Pancreas (tissue), 10 donors: ENCODE results near the gene OR51E1. TPM values are rescaled to one million over a fixed set of nuclear protein-coding genes. Genes with fewer than 3 reads are reported as not detected.

ENCODE experiments used
- ATAC-seq, 4 donors: fragments of 200-7000 bp; cut with Tn5 transposase; one replicate each; pipeline versions ENCODE4 v1.8.0 to v1.9.1; 2020; ENCODE audit warnings: mild to moderate bottlenecking in 4 of 4, moderate library complexity in 4 of 4
- DNase-seq, 6 donors: peaks; one replicate each; pipeline ENCODE4 v3.0.0-alpha.2; 2020
- FAIRE-seq: peaks from 2 replicates; lab custom pipeline; 2012; peaks lifted over from hg19 to GRCh38; lab: Jason Lieb, UNC
- H3K27ac ChIP-seq, 4 donors: fragments of 200-600 bp; sonication (generic); 1 replicate in 3 of 4; 2 replicates in 1 of 4; pipeline versions ENCODE4 v1.5.0 to v1.8.0; 2020
- H3K27me3 ChIP-seq, 4 donors: fragments of 200-600 bp; one replicate each; pipeline ENCODE4 v1.8.0; 2021
- H3K36me3 ChIP-seq, 3 donors: fragments of 200-600 bp; sonication (generic) in 1 of 3; one replicate each; pipeline versions ENCODE4 v1.5.0 to v1.8.0; 2020 to 2021
- H3K4me1 ChIP-seq, 3 donors: fragments of 200-600 bp; one replicate each; pipeline ENCODE4 v1.8.0; 2021
- H3K4me3 ChIP-seq, 4 donors: fragments of 200-600 bp; sonication (generic) in 2 of 4; one replicate each; pipeline versions ENCODE4 v1.5.0 to v1.8.0; 2020 to 2021
- H3K9me3 ChIP-seq, 4 donors: fragments of 200-600 bp; one replicate each; pipeline ENCODE4 v1.8.0; 2021
- WGBS, 2 donors: extraction: QIAGEN DNeasy Blood & Tissue Kit; methylation state at CpG; one replicate each; pipeline ENCODE4 v1.1.7; 2013; 5-methylcytosine and 5-hydroxymethylcytosine counted together
- intact Hi-C, 3 donors: fragments of 100-400 bp; cut with DNase I; formaldehyde crosslinking; loops; one replicate each; pipeline versions ENCODE4 v1.11.1 to v1.14.2; 2022
- polyA plus RNA-seq, 2 donors: library from polyadenylated mRNA; stranded (reverse); fragments of 200-250 nt; gene quantifications; one replicate each; pipeline ENCODE4 v1.2.3, GENCODE V29; 2013
- total RNA-seq, 6 donors: library from RNA; stranded (reverse); fragmentation: NEBNext Ultra II Directional in 4 of 6; extraction: Animal tissue kit (Norgen Biotek cat#: 25700) in 4 of 6; gene quantifications; one replicate each; pipeline versions ENCODE4 v1.2.1 to v1.2.4, GENCODE V29; 2021 to 2023
- TF ChIP-seq, protein P1 (sequence below), 4 donors: fragments of 200-600 bp; sonication (generic) in 3 of 4; IDR thresholded peaks; one replicate each; pipeline versions ENCODE4 v1.5.0 to v1.8.0; 2021; ENCODE audit warnings: antibody characterized with exemption in 4 of 4
- donor health status: healthy with polysubstance abuse.
- donor health status: DM: no; HTN: no; CAD: no; lungs with moderate emphysema.
- donor health status: DM: no; HTN: no; CAD: no.
- donor health status: control.
- donor health status: control.
- donor health status: Bipolar disorder and iron deficiency.
- donor health status: DM: yes; HTN: yes; CAD: no.
- donor health status: DM: no; HTN: no; CAD: no.
- donor health status: DM: no; HTN: no; CAD: no.
- donor health status: DM: yes; HTN: yes; CAD: no.

OR51E1 gene
- total and polyA plus RNA-seq, 8 donors = 0.06 to 0.23 (median 0.10) TPM; not detected in 4

DNA sequence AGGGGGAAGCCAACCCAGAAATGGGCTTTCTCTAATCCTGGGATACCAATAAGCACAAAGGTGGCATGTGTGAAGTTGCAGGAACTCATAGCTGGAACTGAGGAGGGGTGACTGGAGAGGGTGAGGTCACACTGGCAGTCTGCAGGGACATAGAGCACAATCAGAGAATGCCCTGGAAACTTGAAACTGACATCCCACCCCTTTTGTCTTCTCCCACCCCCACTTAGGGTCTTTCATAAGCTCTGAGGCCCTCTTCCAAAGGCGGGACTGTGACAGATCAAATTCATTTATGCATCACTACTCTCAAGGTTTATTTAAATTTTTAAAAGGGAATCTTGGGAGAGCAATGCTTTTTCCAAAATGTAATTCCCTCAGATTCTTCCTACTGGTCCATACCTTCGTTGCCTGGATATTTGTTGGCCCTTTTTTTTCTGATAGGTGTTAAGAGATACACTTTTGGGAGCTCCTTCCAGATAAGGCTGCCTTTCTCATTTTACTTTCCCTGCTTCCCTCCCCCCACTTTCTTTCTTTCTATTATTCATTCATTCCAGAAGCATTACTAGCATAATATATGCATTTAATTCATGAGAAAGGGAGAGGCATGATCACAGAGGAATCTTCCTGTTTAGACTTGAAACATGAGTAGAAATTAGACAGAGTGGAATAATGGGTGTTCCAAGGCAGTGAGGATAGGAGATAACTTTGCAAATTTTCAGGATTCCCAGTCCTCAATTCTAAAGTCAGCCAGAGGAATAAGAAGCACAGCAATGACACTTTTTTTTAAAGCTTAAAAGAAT, 39.0 kb downstream of the OR51E1 start:
- intact Hi-C loops = no loop called here
- TF ChIP-seq, protein P1, sequence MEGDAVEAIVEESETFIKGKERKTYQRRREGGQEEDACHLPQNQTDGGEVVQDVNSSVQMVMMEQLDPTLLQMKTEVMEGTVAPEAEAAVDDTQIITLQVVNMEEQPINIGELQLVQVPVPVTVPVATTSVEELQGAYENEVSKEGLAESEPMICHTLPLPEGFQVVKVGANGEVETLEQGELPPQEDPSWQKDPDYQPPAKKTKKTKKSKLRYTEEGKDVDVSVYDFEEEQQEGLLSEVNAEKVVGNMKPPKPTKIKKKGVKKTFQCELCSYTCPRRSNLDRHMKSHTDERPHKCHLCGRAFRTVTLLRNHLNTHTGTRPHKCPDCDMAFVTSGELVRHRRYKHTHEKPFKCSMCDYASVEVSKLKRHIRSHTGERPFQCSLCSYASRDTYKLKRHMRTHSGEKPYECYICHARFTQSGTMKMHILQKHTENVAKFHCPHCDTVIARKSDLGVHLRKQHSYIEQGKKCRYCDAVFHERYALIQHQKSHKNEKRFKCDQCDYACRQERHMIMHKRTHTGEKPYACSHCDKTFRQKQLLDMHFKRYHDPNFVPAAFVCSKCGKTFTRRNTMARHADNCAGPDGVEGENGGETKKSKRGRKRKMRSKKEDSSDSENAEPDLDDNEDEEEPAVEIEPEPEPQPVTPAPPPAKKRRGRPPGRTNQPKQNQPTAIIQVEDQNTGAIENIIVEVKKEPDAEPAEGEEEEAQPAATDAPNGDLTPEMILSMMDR (IDR thresholded peaks at IDR 0.05) = no peak
- FAIRE-seq = no peak

DNA sequence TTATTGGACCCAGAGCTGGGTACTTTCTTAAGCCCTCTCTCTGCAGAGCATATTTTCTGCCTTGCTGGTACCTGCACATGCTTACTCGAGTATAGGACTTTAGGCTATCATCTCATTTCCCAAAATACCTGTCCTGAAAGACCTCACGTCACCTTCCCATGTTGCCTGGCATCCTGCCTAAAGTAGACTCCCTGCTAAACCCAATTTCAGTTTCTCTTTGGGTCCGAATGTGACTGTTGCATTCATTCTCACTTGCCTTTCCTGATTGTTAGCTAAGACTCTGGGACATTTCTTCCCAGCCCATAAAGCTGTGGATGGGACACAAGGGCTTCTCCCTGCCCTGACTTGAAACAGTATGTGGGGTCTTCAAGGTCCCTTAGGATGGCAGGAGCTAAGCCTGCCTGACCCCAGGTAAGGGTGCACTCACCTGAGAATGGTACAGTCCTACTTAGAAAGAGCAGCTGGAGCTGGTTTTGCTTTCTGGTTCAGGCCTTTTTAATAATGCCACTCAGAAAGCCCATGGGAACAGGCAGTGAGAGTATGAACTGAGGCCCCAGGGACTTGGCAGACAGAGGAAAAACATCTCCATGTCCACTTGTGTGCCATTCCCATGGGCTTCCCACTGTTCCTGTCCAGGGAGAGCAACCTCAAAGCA, 41.0 kb downstream of the OR51E1 start:
- FAIRE-seq = no peak
- DNase-seq = no peak
- Histone ChIP-seq H3K36me3 (no peaks in the 10 kb centered on the region), H3K27me3 (no peaks in the 10 kb centered on the region), H3K9me3 (no peaks in the 10 kb centered on the region), H3K27ac (no peak overlapping the region), H3K4me1 (no peaks in the 10 kb centered on the region), H3K4me3 (no peak overlapping the region)
- intact Hi-C loops = no loop called here
- 52 to 64% methylated on average over 3 of the region's 3 CpGs for WGBS, 2 donors
- TF ChIP-seq, protein P1 (IDR thresholded peaks at IDR 0.05) = no peak
- no peak for ATAC-seq

More for the DNA sequence above, 39.0 kb downstream of the OR51E1 start:
- DNase-seq (no peak), ATAC-seq (no peak)
- no peaks in the 10 kb centered on the region for H3K4me1 ChIP-seq
- WGBS, 2 donors = 61 to 63% methylated on average over 2 of the region's 2 CpGs
- no peak overlapping the region for H3K27ac ChIP-seq
- no peak overlapping the region for H3K4me3 ChIP-seq
- no peaks in the 10 kb centered on the region for H3K36me3 ChIP-seq
- no peaks in the 10 kb centered on the region for H3K9me3 ChIP-seq
- no peaks in the 10 kb centered on the region for H3K27me3 ChIP-seq

DNA sequence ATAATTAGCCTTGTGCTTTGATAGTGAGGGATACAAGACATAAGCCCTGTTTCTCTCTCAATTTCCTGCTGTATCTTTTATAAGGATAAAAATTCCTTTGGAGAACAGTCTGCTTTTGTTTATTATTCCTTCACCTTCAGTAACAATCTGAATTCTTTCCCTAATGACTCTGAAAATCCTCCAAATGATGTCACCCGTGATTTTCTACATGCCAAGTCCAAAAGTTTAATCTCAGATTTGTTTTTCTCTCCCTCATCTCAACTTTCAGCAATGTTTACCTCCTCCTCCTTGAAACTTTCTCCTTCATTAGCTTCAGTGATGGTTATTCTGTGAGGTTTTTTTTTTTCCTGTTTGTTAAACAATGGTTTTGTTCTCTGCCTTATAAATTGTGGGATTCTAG, 51.7 kb downstream of the OR51E1 start:
- H3K9me3 ChIP-seq = no peaks in the 10 kb centered on the region
- ATAC-seq (no peak), DNase-seq (no peak), FAIRE-seq (no peak)
- no peaks in the 10 kb centered on the region for H3K27me3 ChIP-seq
- TF ChIP-seq, protein P1 (IDR thresholded peaks at IDR 0.05) = no peak
- intact Hi-C loops = no loop called here
- 16 to 22% methylated on average over 1 of the region's 1 CpG for WGBS, 2 donors
- H3K4me3 ChIP-seq = no peak overlapping the region
- H3K4me1 ChIP-seq = no peaks in the 10 kb centered on the region
- no peaks in the 10 kb centered on the region for H3K36me3 ChIP-seq
- H3K27ac ChIP-seq = no peak overlapping the region

DNA sequence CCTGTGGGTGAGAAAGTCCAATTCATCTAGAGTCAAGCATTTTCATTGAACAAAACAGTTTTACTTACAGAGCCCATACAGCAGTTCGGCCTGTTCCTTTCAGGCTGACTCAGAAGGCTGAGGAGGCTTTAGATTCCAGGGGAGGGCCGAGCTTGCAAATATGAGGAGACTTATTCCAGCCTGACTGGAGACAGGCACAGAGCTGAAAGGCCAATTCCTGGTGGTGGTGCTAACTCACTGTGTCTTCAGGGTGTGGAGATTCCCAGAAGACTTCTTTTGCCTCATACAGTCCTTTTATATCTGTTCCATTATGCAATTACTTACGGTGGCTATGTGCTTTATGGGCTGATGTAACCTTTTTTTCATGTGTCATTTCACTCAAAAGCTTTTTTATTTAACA, 53.8 kb downstream of the OR51E1 start, which contains the start of gene OR51E2:
Gene OR51E2, minus strand, starts transcription at position 269 of the 400 bp plus-strand sequence. CDS start 15,142 bp downstream, outside the sequence.
- intact Hi-C loops = no loop called here
- TF ChIP-seq, protein P1 (IDR thresholded peaks at IDR 0.05) = no peak
- DNase-seq (no peak), ATAC-seq (no peak), FAIRE-seq (no peak)
- no peaks in the 10 kb centered on the region for H3K9me3 ChIP-seq
- 76 to 84% methylated on average over 3 of the region's 3 CpGs for WGBS, 2 donors
- no peaks in the 10 kb centered on the region for H3K4me1 ChIP-seq
- no peaks in the 10 kb centered on the region for H3K27me3 ChIP-seq
- H3K27ac ChIP-seq = no peak within 1 kb of the TSS
- no peaks in the 10 kb centered on the region for H3K36me3 ChIP-seq
- H3K4me3 ChIP-seq = no peak within 1 kb of the TSS
